Right lobe of liver (tissue), 6 donors: ENCODE measurements around the gene FNDC3B. TPM values are rescaled to one million over a fixed set of nuclear protein-coding genes. Genes with fewer than 3 reads are reported as not detected.

Experiments
- ATAC-seq, 4 donors: fragments of 200-7000 bp; cut with Tn5 transposase; one replicate each; pipeline ENCODE4 v1.9.1; 2020; ENCODE audit warnings: mild to moderate bottlenecking in 4 of 4, moderate library complexity in 4 of 4
- DNase-seq, 3 donors: peaks; one replicate each; pipeline ENCODE4 v3.0.0-alpha.2; 2020
- H3K27ac ChIP-seq, 3 donors: fragments of 200-600 bp; one replicate each; pipeline ENCODE4 v1.8.0; 2022
- H3K27me3 ChIP-seq, 2 donors: fragments of 200-600 bp; one replicate each; pipeline ENCODE4 v1.8.0; 2022
- H3K36me3 ChIP-seq, 4 donors: fragments of 200-600 bp; sonication (generic) in 1 of 4; one replicate each; pipeline versions ENCODE4 v1.5.1 to v1.8.0; 2017 to 2022; ENCODE audit warnings: control low read depth in 1 of 4
- H3K4me1 ChIP-seq, 4 donors: fragments of 200-600 bp; sonication (generic) in 1 of 4; one replicate each; pipeline versions ENCODE4 v1.5.1 to v1.8.0; 2017 to 2022; ENCODE audit warnings: control low read depth in 1 of 4
- H3K4me3 ChIP-seq, 3 donors: fragments of 200-600 bp; one replicate each; pipeline ENCODE4 v1.8.0; 2022
- H3K9me3 ChIP-seq, 4 donors: fragments of 200-600 bp; sonication (generic) in 1 of 4; one replicate each; pipeline versions ENCODE4 v1.5.1 to v1.8.0; 2017 to 2022; ENCODE audit warnings: control low read depth in 1 of 4
- POLR2A ChIP-seq: fragments of 450-650 bp; IDR thresholded peaks from one replicate; pipeline ENCODE4 v1.6.1; 2017; ENCODE audit warnings: antibody characterized with exemption, mild to moderate bottlenecking
- WGBS: methylation state at CpG from one replicate; pipeline ENCODE4 v1.1.6; 2018; ENCODE audit warnings: low coverage, low lambda C conversion rate; ENCODE audit not compliant: insufficient coverage; ENCODE audit errors: missing lambda C conversion rate; 5-methylcytosine and 5-hydroxymethylcytosine counted together
- intact Hi-C, 2 donors: fragments of 100-400 bp; cut with DNase I; formaldehyde crosslinking; loops; one replicate each; pipeline versions ENCODE4 v1.11.2 to v1.14.1; 2022
- total RNA-seq, 6 experiments: library from RNA; depleted of rRNA in 2 of 6; stranded (reverse); fragments of >200 nt in 2 of 6; fragmentation: NEBNext Ultra II Directional in 3 of 6; extraction: Animal tissue kit (Norgen Biotek cat#: 25700) in 3 of 6; gene quantifications; one replicate each; pipeline versions ENCODE4 v1.1.0 to v1.2.4, GENCODE V29; 2016 to 2023
- TF ChIP-seq, protein P1 (sequence below), 4 donors: fragments of 200-600 bp in 3 of 4; fragments of 450-650 bp in 1 of 4; IDR thresholded peaks; one replicate each; pipeline versions ENCODE4 v1.5.1 to v1.8.0; 2016 to 2022; ENCODE audit warnings: antibody characterized with exemption in 4 of 4, mild to moderate bottlenecking in 2 of 4
- donor health status: DM: no; HTN: yes; CAD: no.
- donor health status: DM: no; HTN: no; CAD: no.
- donor health status: DM: no; HTN: no; CAD: no.
- donor health status: DM: no; HTN: yes; CAD: no.
- donor health status: DM: no; HTN: yes; CAD: no.

The FNDC3B gene
- total RNA-seq, 6 experiments from 2014 or later = 40.2 to 184 (median 63.5) TPM

DNA sequence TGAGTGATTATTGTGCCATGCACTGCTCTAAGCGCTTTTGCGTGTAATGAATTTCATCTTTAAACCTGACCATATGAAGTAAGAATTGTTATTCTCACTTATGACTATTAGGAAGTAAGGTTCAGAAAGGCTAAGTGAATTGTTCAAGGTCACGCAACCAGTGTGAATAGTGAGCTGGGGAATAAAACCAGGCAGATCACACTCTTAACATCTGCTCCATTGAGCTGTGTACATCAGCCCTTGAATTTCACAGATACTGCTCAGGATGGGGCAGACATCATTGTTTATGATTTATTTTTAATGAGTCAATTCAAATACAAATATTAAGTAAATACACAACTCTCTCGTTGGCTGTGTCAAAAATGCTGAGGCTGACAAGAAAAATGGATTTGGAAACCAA lies 184.5 kb downstream of the FNDC3B start:
- Histone ChIP-seq H3K4me3 (no peak overlapping the region), H3K4me1 (peaks cover 0 to 31% (median 8%) of the 10 kb centered on the region in 4 donors), H3K9me3 (no peaks in the 10 kb centered on the region), H3K27me3 (no peaks in the 10 kb centered on the region), H3K27ac (peak overlapping the region in 1 of 3 donors; percentile 40), H3K36me3 (peaks cover 0 to 14% (median 4%) of the 10 kb centered on the region in 4 donors)
- intact Hi-C loops = no loop called here
- ATAC-seq (peak in 2 of 4 donors; percentile 7 to 20), DNase-seq (no peak)
- 69% methylated on average over 4 of the region's 4 CpGs for WGBS
- TF ChIP-seq, protein P1, sequence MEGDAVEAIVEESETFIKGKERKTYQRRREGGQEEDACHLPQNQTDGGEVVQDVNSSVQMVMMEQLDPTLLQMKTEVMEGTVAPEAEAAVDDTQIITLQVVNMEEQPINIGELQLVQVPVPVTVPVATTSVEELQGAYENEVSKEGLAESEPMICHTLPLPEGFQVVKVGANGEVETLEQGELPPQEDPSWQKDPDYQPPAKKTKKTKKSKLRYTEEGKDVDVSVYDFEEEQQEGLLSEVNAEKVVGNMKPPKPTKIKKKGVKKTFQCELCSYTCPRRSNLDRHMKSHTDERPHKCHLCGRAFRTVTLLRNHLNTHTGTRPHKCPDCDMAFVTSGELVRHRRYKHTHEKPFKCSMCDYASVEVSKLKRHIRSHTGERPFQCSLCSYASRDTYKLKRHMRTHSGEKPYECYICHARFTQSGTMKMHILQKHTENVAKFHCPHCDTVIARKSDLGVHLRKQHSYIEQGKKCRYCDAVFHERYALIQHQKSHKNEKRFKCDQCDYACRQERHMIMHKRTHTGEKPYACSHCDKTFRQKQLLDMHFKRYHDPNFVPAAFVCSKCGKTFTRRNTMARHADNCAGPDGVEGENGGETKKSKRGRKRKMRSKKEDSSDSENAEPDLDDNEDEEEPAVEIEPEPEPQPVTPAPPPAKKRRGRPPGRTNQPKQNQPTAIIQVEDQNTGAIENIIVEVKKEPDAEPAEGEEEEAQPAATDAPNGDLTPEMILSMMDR (IDR thresholded peaks at IDR 0.05) = no peak
- TF ChIP-seq POLR2A = no peak

DNA sequence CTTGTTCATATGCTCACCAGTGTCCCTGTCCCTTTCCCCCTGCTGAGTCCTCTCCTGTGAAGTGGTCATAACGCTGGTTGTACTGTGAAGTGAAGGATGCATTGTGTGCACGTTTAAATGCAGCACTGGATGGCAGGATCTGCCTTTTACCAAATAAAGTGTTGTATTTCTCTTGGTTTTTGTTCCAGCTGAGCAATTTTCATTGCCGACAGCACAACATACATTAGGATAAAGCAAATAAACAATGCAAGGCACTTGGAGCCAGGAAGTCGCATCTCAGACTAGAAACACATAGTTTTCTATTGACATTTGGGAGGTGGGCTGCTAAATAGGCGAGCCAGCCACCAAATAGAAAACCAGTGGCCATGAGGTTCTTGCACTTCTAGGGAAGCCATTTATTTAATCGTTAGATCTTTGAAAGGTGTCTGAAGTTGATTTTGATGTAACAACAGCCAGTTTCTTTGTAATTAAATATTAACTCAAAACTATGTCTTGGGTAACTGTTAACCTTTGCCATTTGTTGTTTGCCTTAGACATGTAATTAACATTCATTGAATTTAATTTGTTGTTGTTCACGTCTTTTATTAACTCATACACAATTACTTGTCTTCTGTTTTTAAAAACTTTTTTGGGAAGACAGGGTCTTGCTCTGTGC lies 185.3 kb downstream of the FNDC3B start:
- H3K27me3 ChIP-seq = no peaks in the 10 kb centered on the region
- TF ChIP-seq, protein P1 (IDR thresholded peaks at IDR 0.05) = no peak
- TF ChIP-seq POLR2A = no peak
- ATAC-seq = peak; percentile 29 to 76 (median 54)
- no peak overlapping the region for H3K4me3 ChIP-seq
- peaks cover 0 to 14% (median 4%) of the 10 kb centered on the region in 4 donors for H3K36me3 ChIP-seq
- intact Hi-C loops = no loop called here
- H3K9me3 ChIP-seq = no peaks in the 10 kb centered on the region
- WGBS = 26% methylated on average over 7 of the region's 7 CpGs
- DNase-seq = no peak
- H3K4me1 ChIP-seq = peaks cover 0 to 24% (median 8%) of the 10 kb centered on the region in 4 donors
- H3K27ac ChIP-seq = peak overlapping the region in 1 of 3 donors; percentile 40

DNA sequence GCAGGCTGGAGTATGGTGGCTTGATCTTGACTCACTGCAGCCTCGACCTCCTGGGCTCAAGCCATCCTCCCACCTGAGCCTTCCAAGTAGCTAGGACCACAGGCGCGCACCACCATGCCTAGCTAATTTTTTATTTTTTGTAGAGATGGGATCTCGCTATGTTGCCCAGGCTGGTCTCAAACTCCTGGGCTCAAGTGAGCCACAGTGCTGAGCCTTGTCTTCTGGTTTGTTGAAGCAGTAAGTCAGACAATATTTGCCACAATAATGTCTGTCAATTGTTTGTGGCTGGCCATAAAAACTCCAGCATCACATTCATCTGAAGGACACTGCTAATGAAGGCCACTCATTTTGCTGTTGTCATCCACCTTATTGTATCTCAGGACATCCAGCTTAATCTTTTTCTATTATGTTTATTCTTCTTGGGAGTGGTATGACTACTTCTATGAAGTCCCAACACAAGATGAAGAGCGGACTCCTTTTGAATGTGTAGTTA lies 185.9 kb downstream of the FNDC3B start:
- no peaks in the 10 kb centered on the region for H3K9me3 ChIP-seq
- no peak for DNase-seq
- peaks cover 0 to 14% (median 4%) of the 10 kb centered on the region in 4 donors for H3K36me3 ChIP-seq
- H3K4me1 ChIP-seq = peaks cover 0 to 24% (median 8%) of the 10 kb centered on the region in 4 donors
- no peak overlapping the region for H3K4me3 ChIP-seq
- intact Hi-C loops = no loop called here
- ATAC-seq = peak in 3 of 4 donors; percentile 4 to 34 (median 10)
- H3K27me3 ChIP-seq = no peaks in the 10 kb centered on the region
- WGBS = 77% methylated on average over 5 of the region's 5 CpGs
- peak overlapping the region in 1 of 3 donors; percentile 40 for H3K27ac ChIP-seq
- TF ChIP-seq, protein P1 (IDR thresholded peaks at IDR 0.05) = no peak
- no peak for TF ChIP-seq POLR2A

DNA sequence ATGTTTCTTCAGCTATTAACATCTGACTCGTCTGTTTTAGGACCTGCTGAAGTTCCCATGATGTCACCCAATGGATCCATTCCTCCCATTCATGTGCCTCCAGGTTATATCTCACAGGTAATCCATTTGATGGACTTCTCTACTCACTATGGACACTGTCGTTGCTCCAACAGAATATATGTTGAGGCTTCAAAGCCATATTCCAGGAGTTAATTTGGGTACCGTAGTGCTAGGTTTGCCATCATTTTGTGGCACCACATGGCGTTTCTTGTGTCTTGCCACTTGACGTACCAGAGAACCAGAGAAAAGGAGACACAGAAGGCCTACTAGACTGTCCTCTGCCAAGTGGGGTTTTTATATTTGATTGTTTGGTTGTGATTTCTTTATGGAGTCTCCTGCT lies 187.5 kb downstream of the FNDC3B start:
- 93% methylated on average over 4 of the region's 5 CpGs for WGBS
- TF ChIP-seq, protein P1 (IDR thresholded peaks at IDR 0.05) = no peak
- no peak for TF ChIP-seq POLR2A
- no peak overlapping the region for H3K4me3 ChIP-seq

More for the DNA sequence above, 187.5 kb downstream of the FNDC3B start:
- Histone ChIP-seq H3K4me1 (peaks cover 0 to 24% (median 8%) of the 10 kb centered on the region in 4 donors), H3K9me3 (no peaks in the 10 kb centered on the region), H3K27ac (no peak overlapping the region), H3K27me3 (no peaks in the 10 kb centered on the region), H3K36me3 (peaks cover 0 to 14% (median 4%) of the 10 kb centered on the region in 4 donors)
- intact Hi-C loops = no loop called here
- ATAC-seq = no peak
- DNase-seq = no peak
